Kidney (tissue), 14 donors: ENCODE results near the gene C1QTNF12. TPM values are rescaled to one million over a fixed set of nuclear protein-coding genes. Genes with fewer than 3 reads are reported as not detected.
A peak's percentile ranks its signal among the peaks of the same experiment; 100 is the strongest.

ENCODE experiments used
- DNase-seq, 5 donors: peaks; one replicate each; pipeline ENCODE4 v3.0.0-alpha.2; 2013 to 2020
- FAIRE-seq: peaks from 2 replicates; lab custom pipeline; 2012; peaks lifted over from hg19 to GRCh38; lab: Jason Lieb, UNC
- H3K27ac ChIP-seq, 2 donors: one replicate each; pipeline ENCODE4 v1.7.0; 2013; ENCODE audit warnings: low read depth in 2 of 2, low read length in 2 of 2, inconsistent platforms in 1 of 2
- H3K27me3 ChIP-seq: one replicate; pipeline ENCODE4 v1.7.1; 2013; ENCODE audit warnings: low read length, inconsistent platforms; ENCODE audit not compliant: control insufficient read depth, insufficient read depth
- H3K36me3 ChIP-seq, 3 donors: one replicate each; pipeline versions ENCODE4 v1.7.0 to v1.7.1; 2013; ENCODE audit warnings: low read length in 3 of 3, control low read depth in 1 of 3, inconsistent platforms in 1 of 3; ENCODE audit not compliant: insufficient read depth in 3 of 3, control insufficient read depth in 2 of 3
- H3K4me1 ChIP-seq, 3 donors: one replicate each; pipeline versions ENCODE4 v1.7.0 to v1.7.1; 2013; ENCODE audit warnings: low read length in 3 of 3, inconsistent platforms in 1 of 3, low read depth in 1 of 3; ENCODE audit not compliant: control insufficient read depth in 2 of 3, insufficient read depth in 2 of 3
- H3K4me3 ChIP-seq, 3 donors: one replicate each; pipeline versions ENCODE4 v1.7.0 to v1.8.1; 2013; ENCODE audit warnings: low read length in 3 of 3, control low read depth in 1 of 3, inconsistent platforms in 1 of 3
- H3K9ac ChIP-seq, 3 donors: one replicate each; pipeline versions ENCODE4 v1.7.0 to v1.7.1; 2013; ENCODE audit warnings: low read length in 3 of 3, control low read depth in 1 of 3, inconsistent platforms in 1 of 3
- H3K9me3 ChIP-seq, 3 donors: one replicate each; pipeline versions ENCODE4 v1.7.0 to v1.7.1; 2013; ENCODE audit warnings: low read length in 3 of 3, control low read depth in 1 of 3, inconsistent platforms in 1 of 3; ENCODE audit not compliant: control insufficient read depth in 2 of 3, insufficient read depth in 1 of 3
- intact Hi-C: fragments of 100-400 bp; cut with DNase I; formaldehyde crosslinking; loops from one replicate; pipeline ENCODE4 v1.11.1; 2022
- polyA plus RNA-seq: library from polyadenylated mRNA; stranded (reverse); fragments of 350-450 nt; fragmentation: Illumina TruSeq; extraction: RNeasy Lipid Tissue Mini Kit (QIAGEN cat#74804); gene quantifications from one replicate; pipeline ENCODE4 v1.2.3, GENCODE V29; 2014; ENCODE audit warnings: low read depth, low replicate concordance; ENCODE audit not compliant: insufficient read depth
- total RNA-seq: library from RNA; stranded (reverse); fragmentation: NEBNext Ultra II Directional; extraction: Animal tissue kit (Norgen Biotek cat#: 25700); gene quantifications from one replicate; pipeline ENCODE4 v1.2.1, GENCODE V29; 2021
- TF ChIP-seq, protein P1 (sequence below): IDR thresholded peaks from 3 replicates; pipeline ENCODE4 v1.5.1; 2012; ENCODE audit warnings: mild to moderate bottlenecking, moderate library complexity, borderline replicate concordance; ENCODE audit not compliant: insufficient read depth; ENCODE audit errors: extremely low read depth
- donor health status: control.
- donor health status: control.
- donor health status: control.
- donor health status: control.
- donor health status: control.
- donor health status: DM: yes; HTN: yes; CAD: no.
- donor health status: Normal renal cell carcinoma (clear cell type).

Gene C1QTNF12
- total and polyA plus RNA-seq, 2 donors from 2014 or later: 3.1 to 9.9 TPM

DNA sequence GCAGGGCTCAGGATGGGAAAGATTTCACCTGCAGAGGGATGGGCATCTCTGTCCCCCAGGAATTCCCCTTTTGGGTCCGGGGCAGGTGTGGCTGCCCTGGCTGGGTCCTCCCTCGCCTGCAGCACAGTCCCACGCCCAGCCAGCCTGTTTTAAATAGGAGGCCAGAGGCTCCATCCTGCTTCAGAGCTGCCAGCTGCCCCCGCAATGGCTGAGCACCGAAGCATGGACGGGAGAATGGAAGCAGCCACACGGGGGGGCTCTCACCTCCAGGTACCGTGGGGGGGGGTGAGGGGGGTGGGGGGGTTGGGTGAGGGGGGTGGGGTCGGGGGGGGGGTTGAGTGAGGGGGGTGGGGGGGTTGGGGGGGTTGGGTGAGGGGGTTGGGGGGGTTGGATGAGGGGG, 37.3 kb upstream of the C1QTNF12 start:
- Histone ChIP-seq H3K27ac (no peak overlapping the region), H3K36me3 (no peaks in the 10 kb centered on the region), H3K4me3 (no peak overlapping the region), H3K9me3 (no peaks in the 10 kb centered on the region), H3K4me1 (peaks cover 0 to 13% (median 6%) of the 10 kb centered on the region in 3 donors), H3K9ac (no peak overlapping the region), H3K27me3 (no peaks in the 10 kb centered on the region)
- no peak for FAIRE-seq
- intact Hi-C loops: no loop called here
- DNase-seq: peak; percentile 70 to 85 (median 78)
- TF ChIP-seq, protein P1, sequence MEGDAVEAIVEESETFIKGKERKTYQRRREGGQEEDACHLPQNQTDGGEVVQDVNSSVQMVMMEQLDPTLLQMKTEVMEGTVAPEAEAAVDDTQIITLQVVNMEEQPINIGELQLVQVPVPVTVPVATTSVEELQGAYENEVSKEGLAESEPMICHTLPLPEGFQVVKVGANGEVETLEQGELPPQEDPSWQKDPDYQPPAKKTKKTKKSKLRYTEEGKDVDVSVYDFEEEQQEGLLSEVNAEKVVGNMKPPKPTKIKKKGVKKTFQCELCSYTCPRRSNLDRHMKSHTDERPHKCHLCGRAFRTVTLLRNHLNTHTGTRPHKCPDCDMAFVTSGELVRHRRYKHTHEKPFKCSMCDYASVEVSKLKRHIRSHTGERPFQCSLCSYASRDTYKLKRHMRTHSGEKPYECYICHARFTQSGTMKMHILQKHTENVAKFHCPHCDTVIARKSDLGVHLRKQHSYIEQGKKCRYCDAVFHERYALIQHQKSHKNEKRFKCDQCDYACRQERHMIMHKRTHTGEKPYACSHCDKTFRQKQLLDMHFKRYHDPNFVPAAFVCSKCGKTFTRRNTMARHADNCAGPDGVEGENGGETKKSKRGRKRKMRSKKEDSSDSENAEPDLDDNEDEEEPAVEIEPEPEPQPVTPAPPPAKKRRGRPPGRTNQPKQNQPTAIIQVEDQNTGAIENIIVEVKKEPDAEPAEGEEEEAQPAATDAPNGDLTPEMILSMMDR: no peak

DNA sequence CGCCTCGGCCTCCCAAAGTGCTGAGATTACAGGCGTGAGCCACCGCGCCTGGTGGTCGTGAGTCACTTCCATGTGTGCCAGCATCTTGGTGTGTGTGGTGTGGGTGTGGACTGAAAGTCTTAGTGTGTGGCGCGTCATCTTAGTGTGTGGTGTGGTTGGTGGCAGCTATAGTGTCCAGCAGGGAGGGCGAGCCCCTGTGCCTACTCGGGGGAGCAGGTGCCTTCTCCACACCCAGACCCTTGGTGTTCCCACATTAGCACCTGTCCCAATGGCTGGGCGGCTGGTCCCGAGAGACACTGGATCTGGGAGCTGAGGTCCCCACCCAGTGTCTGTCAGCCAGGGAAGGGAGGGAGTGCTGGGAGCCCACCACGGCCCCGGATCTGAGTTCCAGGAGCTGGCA, 36.5 kb upstream of the C1QTNF12 start:
- no peak for DNase-seq
- no peaks in the 10 kb centered on the region for H3K27me3 ChIP-seq
- no peak overlapping the region for H3K4me3 ChIP-seq
- TF ChIP-seq, protein P1: no peak
- no peaks in the 10 kb centered on the region for H3K36me3 ChIP-seq
- intact Hi-C loops: no loop called here
- no peaks in the 10 kb centered on the region for H3K9me3 ChIP-seq
- H3K9ac ChIP-seq: no peak overlapping the region
- no peak for FAIRE-seq
- H3K27ac ChIP-seq: no peak overlapping the region
- H3K4me1 ChIP-seq: peaks cover 0 to 13% (median 6%) of the 10 kb centered on the region in 3 donors

DNA sequence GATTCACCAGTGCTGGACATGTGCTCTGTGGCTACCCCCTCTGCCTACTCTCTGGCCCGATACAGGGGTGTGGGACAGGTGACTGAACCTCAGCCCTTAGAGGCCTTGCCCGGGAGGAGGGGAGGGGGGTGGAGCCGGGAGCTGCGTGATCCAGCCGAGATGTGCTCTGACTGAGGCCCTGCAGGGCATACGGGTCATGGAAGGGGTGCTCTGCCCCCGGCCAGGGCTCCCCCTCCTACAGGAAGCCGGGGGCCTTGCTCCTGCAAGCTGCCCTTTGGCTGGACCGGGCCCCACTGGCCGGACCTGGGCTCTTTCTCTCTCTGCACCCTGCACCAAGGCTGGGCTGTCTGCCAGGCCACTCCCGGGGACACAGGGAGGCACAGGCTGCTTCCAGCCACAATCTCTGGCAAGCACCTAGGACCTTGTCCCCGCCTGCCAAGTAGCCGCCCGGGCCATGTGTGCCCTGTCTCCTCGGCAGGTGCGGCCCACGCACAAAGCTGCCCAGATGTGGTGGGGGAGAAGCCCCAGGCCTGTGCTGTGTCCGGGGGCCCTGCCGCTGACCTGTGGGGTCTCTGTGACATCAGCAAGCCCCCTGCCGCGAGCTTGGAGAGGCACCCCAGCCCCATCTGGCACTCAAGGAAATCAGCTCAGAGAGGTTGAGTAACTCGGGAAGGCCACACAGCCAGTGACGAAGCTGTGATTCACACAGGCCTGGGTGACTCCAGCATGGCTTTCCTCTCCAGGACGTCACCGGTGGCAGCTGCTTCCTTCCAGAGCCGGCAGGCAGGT, 35.2 kb upstream of the C1QTNF12 start:
- peak in 2 of 5 donors; percentile 53 to 92 for DNase-seq
- Histone ChIP-seq H3K36me3 (no peaks in the 10 kb centered on the region), H3K4me1 (peaks cover 0 to 13% (median 6%) of the 10 kb centered on the region in 3 donors), H3K4me3 (no peak overlapping the region), H3K9ac (peak overlapping the region in 1 of 3 donors; percentile 46), H3K9me3 (no peaks in the 10 kb centered on the region), H3K27me3 (no peaks in the 10 kb centered on the region), H3K27ac (peak overlapping the region in 1 of 2 donors; percentile 57)
- intact Hi-C loops: no loop called here
- FAIRE-seq: no peak
- TF ChIP-seq, protein P1: no peak
